Activated CD4-positive, alpha-beta T cell treated with anti-CD3 and anti-CD28 coated beads for 36 hours (primary cell): ENCODE data around the gene ARL8A. TPM values are rescaled to one million over a fixed set of nuclear protein-coding genes. Genes with fewer than 3 reads are reported as not detected.
"Not testable (repeated sequence)": the region's sequence is repeated elsewhere in the genome, so short reads cannot be mapped to it uniquely, and the experiment has no call there.

ENCODE experiments used
- ATAC-seq: fragments of 200-7000 bp; cut with Tn5 transposase; one replicate; pipeline ENCODE4 v1.10.0; 2021; ENCODE audit warnings: mild to moderate bottlenecking, moderate library complexity
- CTCF ChIA-PET: fragments of 350-600 bp; sonication (Branson Sonifier 250); formaldehyde crosslinking; loops from one replicate; lab custom pipeline; 2021; ENCODE audit warnings: antibody characterized with exemption; lab: Charles Lee
- POLR2A ChIA-PET: fragments of 350-600 bp; sonication (Branson Sonifier 250); formaldehyde crosslinking; loops from one replicate; lab custom pipeline; 2021; ENCODE audit warnings: antibody characterized with exemption, inconsistent platforms; lab: Charles Lee
- DNase-seq: peaks from one replicate; pipeline ENCODE4 v3.0.0-alpha.2; 2020
- H3K27ac Mint-ChIP-seq: one replicate; pipeline ENCODE4 v1.8.0; 2021; ENCODE audit warnings: mixed read lengths
- H3K27me3 Mint-ChIP-seq: one replicate; pipeline ENCODE4 v1.8.0; 2021; ENCODE audit warnings: mixed read lengths
- H3K36me3 Mint-ChIP-seq: one replicate; pipeline ENCODE4 v1.8.0; 2021; ENCODE audit warnings: low read depth, mixed read lengths
- H3K4me1 Mint-ChIP-seq: one replicate; pipeline ENCODE4 v1.8.0; 2021; ENCODE audit warnings: mixed read lengths
- H3K4me3 Mint-ChIP-seq: one replicate; pipeline ENCODE4 v1.8.0; 2021; ENCODE audit warnings: mild to moderate bottlenecking, moderate library complexity, mixed read lengths
- H3K9me3 Mint-ChIP-seq: one replicate; pipeline ENCODE4 v1.8.0; 2021; ENCODE audit warnings: low read depth, mixed read lengths
- intact Hi-C, 2 experiments: fragments of 100-400 bp; cut with DNase I in 1 of 2; cut with micrococcal nuclease in 1 of 2; formaldehyde crosslinking; loops; one replicate each; pipeline versions ENCODE4 v1.14.2 to v1.15.1; 2022 to 2024; cut with DNase I, micrococcal nuclease
- total RNA-seq, 2 experiments: library from RNA; stranded (reverse); gene quantifications; one replicate each; pipeline ENCODE4 v1.2.3, GENCODE V29; 2021

The ARL8A gene
- total RNA-seq, 2 experiments from 2014 or later: 32.3 to 51.7 TPM

GRCh38 chr1:202146993-202147392 is 2.5 kb upstream of the ARL8A start:
- Mint-ChIP-seq H3K4me1 (peaks cover 26% of the 10 kb centered on the region), H3K36me3 (peaks cover 42% of the 10 kb centered on the region), H3K4me3 (no peak overlapping the region), H3K27ac (no peak overlapping the region), H3K9me3 (no peaks in the 10 kb centered on the region), H3K27me3 (no peaks in the 10 kb centered on the region)
- intact Hi-C loops: loop anchor here in 1 of 2 experiments (10.0 kb wide), 1 partner anchor 642 kb away; the partner anchor contains the start of gene CSRP1
- ChIA-PET POLR2A (interaction anchor here (1.5 kb wide), 1 partner anchor 15 kb away, joined by 3 read pairs; no protein-coding TSS in a partner anchor), CTCF (interaction anchor here (0.6 to 3.9 kb wide), 9 partner anchors 8 to 1068 kb away, joined by 3 to 16 read pairs (median 4); partner anchors contain the start of genes LGR6 and PTPN7)
- no peak for ATAC-seq
- DNase-seq: peak; percentile 16

- H3K36me3 Mint-ChIP-seq: peaks cover 36% of the 10 kb centered on the region
- H3K9me3 Mint-ChIP-seq: no peaks in the 10 kb centered on the region
- no peak for ATAC-seq
- ChIA-PET CTCF (interaction anchor here (0.6 to 3.9 kb wide), 9 partner anchors 9 to 1069 kb away, joined by 3 to 16 read pairs (median 3); partner anchors contain the start of gene PTPN7), POLR2A (interaction anchor here (0.6 to 1.5 kb wide), 4 partner anchors 9 to 201 kb away, joined by 3 to 4 read pairs (median 4); partner anchors contain the start of gene PTPN7)
- H3K4me3 Mint-ChIP-seq: no peak overlapping the region
- DNase-seq: no peak
- peaks cover 30% of the 10 kb centered on the region for H3K4me1 Mint-ChIP-seq
- H3K27ac Mint-ChIP-seq: no peak overlapping the region
- intact Hi-C loops: loop anchor here in 1 of 2 experiments (10.0 kb wide), 1 partner anchor 641 kb away; the partner anchor contains the start of gene CSRP1
- H3K27me3 Mint-ChIP-seq: no peaks in the 10 kb centered on the region
These were observed 1.7 kb upstream of the ARL8A start for GRCh38 chr1:202146279-202146678.

- Mint-ChIP-seq H3K27ac (peak overlapping the region; percentile 64), H3K4me1 (peaks cover 31% of the 10 kb centered on the region), H3K4me3 (peak overlapping the region; percentile 95), H3K36me3 (peaks cover 31% of the 10 kb centered on the region)
- intact Hi-C loops: loop anchor here (1.0 to 10.0 kb wide), 2 partner anchors 15 to 641 kb away; partner anchors contain the start of genes CSRP1 (in 1 of the 2) and PTPN7 (in 1 of the 2)
- DNase-seq: peak; percentile 21
- ChIA-PET POLR2A (interaction anchor here (0.6 to 1.5 kb wide), 4 partner anchors 9 to 202 kb away, joined by 3 to 4 read pairs (median 4); partner anchors contain the start of gene PTPN7), CTCF (interaction anchor here (0.6 to 3.9 kb wide), 6 partner anchors 9 to 294 kb away, joined by 3 to 16 read pairs (median 7); partner anchors contain the start of gene PTPN7)
- not testable (repeated sequence) for H3K27me3 Mint-ChIP-seq, ATAC-seq, H3K9me3 Mint-ChIP-seq
These were observed 1.2 kb upstream of the ARL8A start for GRCh38 chr1:202145744-202146140.

DNA sequence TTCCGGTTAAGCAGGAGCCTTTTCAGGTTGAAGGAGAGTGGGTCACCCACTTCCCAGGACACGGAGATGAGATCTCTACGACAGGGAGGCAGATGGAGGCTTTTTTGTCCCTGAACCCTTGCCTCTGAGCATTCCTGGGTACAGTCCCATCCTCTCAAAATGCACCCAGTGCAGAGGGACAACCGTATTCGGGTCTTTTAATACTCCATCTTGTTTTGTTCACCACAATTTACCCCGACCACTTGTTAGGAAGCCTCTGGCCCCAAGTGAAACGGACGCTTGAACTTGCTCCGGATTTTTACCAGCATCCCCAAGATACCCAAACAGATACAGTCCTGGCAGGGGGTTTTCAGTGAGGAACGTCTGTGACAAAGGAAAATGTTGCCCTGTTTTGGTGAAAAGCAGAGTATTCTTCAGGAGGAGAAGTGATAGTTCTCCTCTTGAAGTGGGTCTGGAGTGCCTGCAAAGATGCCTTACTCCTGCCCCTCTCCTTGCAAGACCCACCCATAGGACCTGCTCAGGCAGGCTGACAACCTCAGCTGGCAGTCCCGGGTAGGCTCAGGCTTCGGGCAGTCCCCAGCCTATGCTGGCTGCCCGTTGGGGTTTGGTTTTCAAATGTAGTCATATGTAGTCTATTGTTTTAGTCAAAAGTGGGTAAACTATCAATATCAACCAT is 669 bp upstream of the ARL8A start:
- peaks cover 31% of the 10 kb centered on the region for H3K4me1 Mint-ChIP-seq
- POLR2A ChIA-PET: interaction anchor here (0.9 kb wide), 1 partner anchor 15 kb away, joined by 3 read pairs; the partner anchor contains the start of gene PTPN7
- CTCF ChIA-PET: interaction anchor here (0.6 to 3.9 kb wide), 4 partner anchors 10 to 176 kb away, joined by 3 to 16 read pairs (median 10); partner anchors contain the start of gene PTPN7
- DNase-seq (peak; percentile 69), ATAC-seq (peak; percentile 61)
- H3K27ac Mint-ChIP-seq: peak overlapping the region; percentile 64
- peaks cover 28% of the 10 kb centered on the region for H3K36me3 Mint-ChIP-seq
- H3K27me3 Mint-ChIP-seq: no peaks in the 10 kb centered on the region
- no peaks in the 10 kb centered on the region for H3K9me3 Mint-ChIP-seq
- intact Hi-C loops: loop anchor here (1.0 to 10.0 kb wide), 2 partner anchors 15 to 640 kb away; partner anchors contain the start of genes CSRP1 (in 1 of the 2) and PTPN7 (in 1 of the 2)
- H3K4me3 Mint-ChIP-seq: peak overlapping the region; percentile 95

DNA sequence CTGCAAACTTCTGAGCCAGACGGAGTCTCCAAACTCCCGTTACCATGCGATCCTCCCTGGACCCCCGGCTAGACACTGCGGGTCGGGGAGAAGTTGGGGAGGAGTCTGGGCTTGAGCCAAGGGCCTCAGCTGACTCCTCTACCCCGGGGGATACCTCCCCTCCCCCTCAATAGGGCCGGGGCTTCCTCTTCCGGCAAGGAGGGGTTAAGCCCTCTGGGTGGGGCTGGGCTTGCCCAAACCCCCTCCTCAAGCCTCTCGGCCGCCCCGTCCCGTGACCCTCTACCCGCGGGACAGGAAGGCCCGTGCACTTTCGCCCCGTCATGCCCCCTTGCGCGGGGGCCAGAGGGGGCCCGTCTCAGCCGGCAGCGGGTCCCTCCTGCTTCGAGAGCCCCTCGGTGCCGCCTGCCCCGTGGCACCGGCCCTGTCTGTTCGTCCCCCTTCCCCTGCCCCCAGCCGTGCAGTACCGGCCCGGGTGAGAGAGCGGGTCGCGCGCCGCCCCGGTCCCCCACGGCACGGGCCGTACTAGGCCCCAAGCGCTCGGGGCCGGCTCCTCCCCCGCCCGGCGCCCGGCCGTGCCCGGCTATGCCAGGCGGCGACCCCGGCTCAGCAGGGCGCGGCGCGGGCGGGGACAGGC is 652 bp downstream of the ARL8A start:
- Mint-ChIP-seq H3K36me3 (peaks cover 18% of the 10 kb centered on the region), H3K27me3 (no peaks in the 10 kb centered on the region), H3K4me3 (peak overlapping the region; percentile 95), H3K9me3 (no peaks in the 10 kb centered on the region), H3K27ac (peak overlapping the region; percentile 92), H3K4me1 (peaks cover 31% of the 10 kb centered on the region)
- ATAC-seq (peak; percentile 37), DNase-seq (peak; percentile 51)
- ChIA-PET POLR2A (interaction anchor here (1.3 kb wide), 1 partner anchor 11 kb away, joined by 6 read pairs; no protein-coding TSS in a partner anchor), CTCF (interaction anchor here (0.7 to 1.7 kb wide), 6 partner anchors 8 to 170 kb away, joined by 3 to 11 read pairs (median 5); partner anchors contain the start of gene PTPN7)
- intact Hi-C loops: loop anchor here in 1 of 2 experiments (1.0 to 10.0 kb wide), 4 partner anchors 16 to 639 kb away; partner anchors contain the start of genes CSRP1, IPO9, PTPN7 and TIMM17A

- CTCF ChIA-PET: interaction anchor here (0.6 to 1.7 kb wide), 12 partner anchors 8 to 207 kb away, joined by 3 to 11 read pairs (median 3); partner anchors contain the start of gene PTPN7
- H3K27me3 Mint-ChIP-seq: no peaks in the 10 kb centered on the region
- ATAC-seq (peak; percentile 11), DNase-seq (peak; percentile 43)
- intact Hi-C loops: loop anchor here in 1 of 2 experiments (10.0 kb wide), 1 partner anchor 638 kb away; the partner anchor contains the start of gene CSRP1
- H3K4me3 Mint-ChIP-seq: peak overlapping the region; percentile 95
- peaks cover 31% of the 10 kb centered on the region for H3K4me1 Mint-ChIP-seq
- H3K27ac Mint-ChIP-seq: peak overlapping the region; percentile 92
- POLR2A ChIA-PET: interaction anchor here (0.9 to 1.4 kb wide), 3 partner anchors 12 to 17 kb away, joined by 5 to 6 read pairs (median 5); partner anchors contain the start of gene PTPN7
- no peaks in the 10 kb centered on the region for H3K9me3 Mint-ChIP-seq
- H3K36me3 Mint-ChIP-seq: peaks cover 19% of the 10 kb centered on the region
These were observed 1.3 kb downstream of the ARL8A start for GRCh38 chr1:202143011-202143767.

GRCh38 chr1:202141468-202141867 is 3.1 kb downstream of the ARL8A start:
- intact Hi-C loops: loop anchor here in 1 of 2 experiments (10.0 kb wide), 1 partner anchor 637 kb away; the partner anchor contains the start of gene CSRP1
- POLR2A ChIA-PET, ATAC-seq, H3K4me3 Mint-ChIP-seq, H3K9me3 Mint-ChIP-seq, H3K27me3 Mint-ChIP-seq, H3K27ac Mint-ChIP-seq, DNase-seq: not testable (repeated sequence)
- H3K36me3 Mint-ChIP-seq: peaks cover 11% of the 10 kb centered on the region
- H3K4me1 Mint-ChIP-seq: peaks cover 28% of the 10 kb centered on the region
- CTCF ChIA-PET: interaction anchor here (1.4 kb wide), 1 partner anchor 142 kb away, joined by 5 read pairs; no protein-coding TSS in a partner anchor

DNA sequence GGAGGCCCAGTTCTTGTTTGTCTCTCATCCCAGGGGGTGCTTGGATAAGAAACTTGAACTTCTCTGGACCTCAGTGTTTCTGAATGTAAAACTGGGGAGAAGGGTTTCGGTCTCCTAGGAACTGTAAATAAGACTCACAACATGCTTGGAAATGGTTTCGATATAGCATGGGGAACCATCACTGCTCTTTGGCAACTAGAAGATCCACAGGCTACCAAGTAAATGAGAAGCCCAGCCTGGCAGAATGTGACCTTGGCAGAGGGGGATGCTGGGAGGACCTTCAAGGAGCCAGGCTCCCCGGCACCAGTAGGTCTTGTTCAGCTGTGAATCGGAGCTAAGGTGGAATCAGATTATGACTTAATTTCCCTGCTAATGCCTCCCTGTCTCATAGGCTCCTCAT is 3.7 kb downstream of the ARL8A start:
- DNase-seq: no peak
- Mint-ChIP-seq H3K27ac (peak overlapping the region; percentile 13), H3K36me3 (peaks cover 11% of the 10 kb centered on the region), H3K27me3 (no peaks in the 10 kb centered on the region), H3K4me3 (no peak overlapping the region), H3K9me3 (no peaks in the 10 kb centered on the region), H3K4me1 (peaks cover 28% of the 10 kb centered on the region)
- intact Hi-C loops: loop anchor here in 1 of 2 experiments (10.0 kb wide), 1 partner anchor 636 kb away; the partner anchor contains the start of gene CSRP1
- ChIA-PET CTCF (interaction anchor here (0.5 to 1.4 kb wide), 2 partner anchors 141 to 260 kb away, joined by 3 to 5 read pairs; no protein-coding TSS in a partner anchor), POLR2A (no interaction called here)
- no peak for ATAC-seq

GRCh38 chr1:202135221-202135721 is 9.3 kb downstream of the ARL8A start:
- no peaks in the 10 kb centered on the region for H3K9me3 Mint-ChIP-seq
- H3K27me3 Mint-ChIP-seq: no peaks in the 10 kb centered on the region
- H3K4me1 Mint-ChIP-seq: no peaks in the 10 kb centered on the region
- H3K4me3 Mint-ChIP-seq: no peak overlapping the region
- ATAC-seq (peak; percentile 87), DNase-seq (peak; percentile 70)
- peaks cover 15% of the 10 kb centered on the region for H3K36me3 Mint-ChIP-seq
- no peak overlapping the region for H3K27ac Mint-ChIP-seq
- CTCF ChIA-PET: interaction anchor here (0.6 to 3.3 kb wide), 28 partner anchors 8 to 1307 kb away, joined by 3 to 38 read pairs (median 4); partner anchors contain the start of genes ARL8A, ELF3, GPR37L1 and LGR6
- POLR2A ChIA-PET: no interaction called here
- intact Hi-C loops: loop anchor here (1.0 to 2.0 kb wide), 3 partner anchors 126 to 239 kb away; no protein-coding TSS in a partner anchor
